ENCODE results near the gene PCDHA1.

DNA sequence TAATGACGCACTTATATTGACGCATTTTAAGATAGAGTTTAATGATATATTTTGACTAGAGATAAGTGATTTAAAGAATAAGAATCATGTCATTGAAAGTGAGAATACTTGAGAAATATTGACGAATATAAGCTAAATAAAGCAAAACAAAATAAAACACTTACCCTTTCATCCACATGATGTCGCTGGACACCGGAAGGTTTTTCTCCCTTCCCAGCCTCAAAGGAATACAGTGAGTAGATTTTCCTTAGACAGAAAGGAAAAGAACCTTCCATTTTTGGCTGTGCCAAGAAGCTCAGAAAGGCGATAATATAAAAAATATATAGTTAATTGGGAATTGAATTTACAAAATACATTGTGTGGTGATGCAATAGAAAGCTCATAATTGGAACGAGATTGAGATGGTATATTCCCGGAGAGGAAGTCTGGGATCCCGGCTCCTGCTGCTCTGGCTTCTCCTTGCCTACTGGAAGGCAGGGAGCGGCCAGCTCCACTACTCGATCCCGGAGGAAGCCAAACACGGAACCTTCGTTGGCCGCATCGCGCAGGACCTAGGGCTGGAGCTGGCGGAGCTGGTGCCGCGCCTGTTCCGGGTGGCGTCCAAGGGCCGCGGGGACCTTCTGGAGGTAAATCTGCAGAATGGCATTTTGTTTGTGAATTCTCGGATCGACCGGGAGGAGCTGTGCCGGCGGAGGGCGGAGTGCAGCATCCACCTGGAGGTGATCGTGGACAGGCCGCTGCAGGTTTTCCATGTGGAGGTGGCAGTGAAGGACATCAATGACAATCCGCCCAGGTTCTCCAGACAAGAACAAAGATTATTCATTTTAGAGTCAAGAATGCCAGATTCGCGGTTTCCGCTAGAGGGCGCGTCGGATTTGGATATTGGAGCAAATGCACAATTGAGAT is 35.7 kb downstream of the PCDHA1 start, which contains the start of gene PCDHA5:
- no peak for TF ChIP-seq POLR2A (IDR thresholded peaks at IDR 0.05)
- TF ChIP-seq, protein P1, sequence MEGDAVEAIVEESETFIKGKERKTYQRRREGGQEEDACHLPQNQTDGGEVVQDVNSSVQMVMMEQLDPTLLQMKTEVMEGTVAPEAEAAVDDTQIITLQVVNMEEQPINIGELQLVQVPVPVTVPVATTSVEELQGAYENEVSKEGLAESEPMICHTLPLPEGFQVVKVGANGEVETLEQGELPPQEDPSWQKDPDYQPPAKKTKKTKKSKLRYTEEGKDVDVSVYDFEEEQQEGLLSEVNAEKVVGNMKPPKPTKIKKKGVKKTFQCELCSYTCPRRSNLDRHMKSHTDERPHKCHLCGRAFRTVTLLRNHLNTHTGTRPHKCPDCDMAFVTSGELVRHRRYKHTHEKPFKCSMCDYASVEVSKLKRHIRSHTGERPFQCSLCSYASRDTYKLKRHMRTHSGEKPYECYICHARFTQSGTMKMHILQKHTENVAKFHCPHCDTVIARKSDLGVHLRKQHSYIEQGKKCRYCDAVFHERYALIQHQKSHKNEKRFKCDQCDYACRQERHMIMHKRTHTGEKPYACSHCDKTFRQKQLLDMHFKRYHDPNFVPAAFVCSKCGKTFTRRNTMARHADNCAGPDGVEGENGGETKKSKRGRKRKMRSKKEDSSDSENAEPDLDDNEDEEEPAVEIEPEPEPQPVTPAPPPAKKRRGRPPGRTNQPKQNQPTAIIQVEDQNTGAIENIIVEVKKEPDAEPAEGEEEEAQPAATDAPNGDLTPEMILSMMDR (IDR thresholded peaks at IDR 0.05), result peak in 2 of 6 experiments; percentile 12 to 26

All from adrenal gland (tissue), 5 donors.